RWPE2 (cell line): Measurements from ENCODE around the gene HBP1.
"Not testable (repeated sequence)": the region's sequence is repeated elsewhere in the genome, so short reads cannot be mapped to it uniquely, and the experiment has no call there.

Source experiments
- ATAC-seq: fragments of 200-7000 bp; cut with Tn5 transposase; 3 replicates; pipeline ENCODE4 v1.9.1; 2021; ENCODE audit warnings: low read depth
- DNase-seq: peaks from one replicate; pipeline ENCODE4 v3.0.0-alpha.2; 2020; ENCODE audit warnings: low spot score
- H3K27ac ChIP-seq: fragments of 450-650 bp; 2 replicates; pipeline ENCODE4 v1.5.1; 2017; ENCODE audit warnings: mild to moderate bottlenecking; ENCODE audit not compliant: poor library complexity, severe bottlenecking
- H3K27me3 ChIP-seq: fragments of 250-450 bp; sonication (Bioruptor Pico); 2 replicates; pipeline ENCODE4 v1.5.1; 2021; ENCODE audit warnings: mild to moderate bottlenecking, moderate library complexity; ENCODE audit not compliant: insufficient read depth, poor library complexity, severe bottlenecking
- H3K36me3 ChIP-seq: fragments of 250-450 bp; sonication (Bioruptor Pico); 2 replicates; pipeline ENCODE4 v1.5.1; 2020; ENCODE audit warnings: low read depth, mild to moderate bottlenecking, moderate library complexity
- H3K4me1 ChIP-seq: fragments of 250-450 bp; sonication (Bioruptor Pico); 2 replicates; pipeline ENCODE4 v1.5.1; 2021; ENCODE audit warnings: mild to moderate bottlenecking, moderate library complexity; ENCODE audit not compliant: insufficient read depth, poor library complexity, severe bottlenecking
- H3K4me3 ChIP-seq: fragments of 250-450 bp; sonication (Bioruptor Pico); 2 replicates; pipeline ENCODE4 v1.5.1; 2021; ENCODE audit warnings: mild to moderate bottlenecking, moderate library complexity; ENCODE audit not compliant: severe bottlenecking
- H3K9me3 ChIP-seq: fragments of 250-450 bp; sonication (Bioruptor Pico); 2 replicates; pipeline ENCODE4 v1.5.1; 2021; ENCODE audit warnings: mild to moderate bottlenecking, moderate library complexity; ENCODE audit not compliant: severe bottlenecking
- CTCF ChIP-seq: fragments of 450-650 bp; IDR thresholded peaks from one replicate; pipeline ENCODE4 v1.5.1; 2017; ENCODE audit warnings: mild to moderate bottlenecking, moderate library complexity; ENCODE audit not compliant: poor library complexity, severe bottlenecking

Gene HBP1

GRCh38 chr7:107138696-107139420 is 29.9 kb upstream of the HBP1 start:
- Histone ChIP-seq H3K27ac (no peak overlapping the region), H3K9me3 (no peaks in the 10 kb centered on the region), H3K4me1 (no peaks in the 10 kb centered on the region), H3K4me3 (no peak overlapping the region), H3K36me3 (no peaks in the 10 kb centered on the region), H3K27me3 (peaks cover 12% of the 10 kb centered on the region)
- no peak for DNase-seq
- no peak for ATAC-seq
- no peak for TF ChIP-seq CTCF

- not testable (repeated sequence) for H3K27ac ChIP-seq, H3K9me3 ChIP-seq, H3K27me3 ChIP-seq, H3K4me3 ChIP-seq, H3K4me1 ChIP-seq, H3K36me3 ChIP-seq, ATAC-seq, DNase-seq
Observed at GRCh38 chr7:107143875-107144274, 24.9 kb upstream of the HBP1 start.

- no peak overlapping the region for H3K4me3 ChIP-seq
- no peak for DNase-seq
- ATAC-seq = no peak
- peaks cover 3% of the 10 kb centered on the region for H3K27me3 ChIP-seq
- no peak overlapping the region for H3K27ac ChIP-seq
- peaks cover 9% of the 10 kb centered on the region for H3K4me1 ChIP-seq
- H3K36me3 ChIP-seq = no peaks in the 10 kb centered on the region
- H3K9me3 ChIP-seq = no peaks in the 10 kb centered on the region
- no peak for TF ChIP-seq CTCF
Observed at GRCh38 chr7:107145067-107145838, 23.6 kb upstream of the HBP1 start.

GRCh38 chr7:107147464-107148393 is 21.1 kb upstream of the HBP1 start:
- Histone ChIP-seq H3K27ac (no peak overlapping the region), H3K4me1 (peaks cover 9% of the 10 kb centered on the region), H3K9me3 (no peaks in the 10 kb centered on the region), H3K4me3 (no peak overlapping the region), H3K36me3 (no peaks in the 10 kb centered on the region), H3K27me3 (no peaks in the 10 kb centered on the region)
- DNase-seq (no peak), ATAC-seq (peak; percentile 82)
- peak; percentile 90 for TF ChIP-seq CTCF

GRCh38 chr7:107148721-107149120 is 20.1 kb upstream of the HBP1 start:
- no peak for TF ChIP-seq CTCF
- no peak overlapping the region for H3K27ac ChIP-seq
- H3K9me3 ChIP-seq = no peaks in the 10 kb centered on the region
- H3K4me1 ChIP-seq = peaks cover 9% of the 10 kb centered on the region
- H3K27me3 ChIP-seq = no peaks in the 10 kb centered on the region
- no peaks in the 10 kb centered on the region for H3K36me3 ChIP-seq
- no peak overlapping the region for H3K4me3 ChIP-seq
- ATAC-seq = no peak
- DNase-seq = no peak
